NCI-H69 (cell line): ENCODE measurements around the gene ANO10.
"Not testable (repeated sequence)": the region's sequence is repeated elsewhere in the genome, so short reads cannot be mapped to it uniquely, and the experiment has no call there.

ENCODE experiments used
- DNase-seq: peaks from one replicate; lab custom pipeline; 2025; lab: John Stamatoyannopoulos, UW

ANO10 gene, protein sequence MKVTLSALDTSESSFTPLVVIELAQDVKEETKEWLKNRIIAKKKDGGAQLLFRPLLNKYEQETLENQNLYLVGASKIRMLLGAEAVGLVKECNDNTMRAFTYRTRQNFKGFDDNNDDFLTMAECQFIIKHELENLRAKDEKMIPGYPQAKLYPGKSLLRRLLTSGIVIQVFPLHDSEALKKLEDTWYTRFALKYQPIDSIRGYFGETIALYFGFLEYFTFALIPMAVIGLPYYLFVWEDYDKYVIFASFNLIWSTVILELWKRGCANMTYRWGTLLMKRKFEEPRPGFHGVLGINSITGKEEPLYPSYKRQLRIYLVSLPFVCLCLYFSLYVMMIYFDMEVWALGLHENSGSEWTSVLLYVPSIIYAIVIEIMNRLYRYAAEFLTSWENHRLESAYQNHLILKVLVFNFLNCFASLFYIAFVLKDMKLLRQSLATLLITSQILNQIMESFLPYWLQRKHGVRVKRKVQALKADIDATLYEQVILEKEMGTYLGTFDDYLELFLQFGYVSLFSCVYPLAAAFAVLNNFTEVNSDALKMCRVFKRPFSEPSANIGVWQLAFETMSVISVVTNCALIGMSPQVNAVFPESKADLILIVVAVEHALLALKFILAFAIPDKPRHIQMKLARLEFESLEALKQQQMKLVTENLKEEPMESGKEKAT

DNA sequence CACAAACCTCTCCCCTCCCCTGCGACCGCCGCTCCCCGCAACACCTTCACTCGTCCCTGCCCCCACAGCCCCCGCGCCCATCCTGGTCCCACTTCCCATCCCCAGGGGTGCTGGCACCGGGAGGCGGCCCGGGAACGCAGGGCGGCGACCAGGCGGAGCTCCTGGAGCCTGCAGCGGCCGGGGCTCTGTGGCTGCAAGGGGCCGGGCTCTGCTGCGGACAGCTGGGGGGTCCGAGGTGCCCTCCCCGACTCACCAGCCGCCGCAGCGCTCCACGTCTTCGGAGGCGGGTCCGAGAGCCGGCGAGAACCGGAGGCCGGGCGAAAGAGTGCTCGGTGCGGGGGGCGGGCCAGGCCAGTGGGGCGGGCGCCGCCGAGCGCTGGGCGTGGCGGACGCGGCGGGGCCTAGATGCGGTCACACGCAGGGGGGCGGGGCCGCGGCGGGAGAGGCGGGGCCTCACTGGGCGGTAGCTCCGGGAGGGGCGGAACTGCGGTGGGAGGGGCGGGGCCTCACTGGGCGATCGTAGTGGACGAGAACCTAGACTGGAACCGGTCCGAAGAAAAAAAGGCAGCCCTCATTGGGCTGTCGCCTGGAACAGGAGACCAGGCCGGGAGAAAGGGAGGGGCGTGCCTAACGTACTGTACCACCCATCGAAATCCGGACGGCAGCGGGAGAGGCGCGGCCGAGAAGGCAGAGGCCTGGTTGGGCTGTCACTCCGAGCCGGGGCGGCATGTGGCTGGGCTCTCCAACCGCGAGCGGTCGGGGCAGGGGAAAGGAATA is at the start of gene ANO10:
Gene ANO10, minus strand, starts transcription at position 356 of the 777 bp plus-strand sequence. CDS start 16,159 bp downstream, outside the sequence.
- DNase-seq = peak; percentile 92

DNA sequence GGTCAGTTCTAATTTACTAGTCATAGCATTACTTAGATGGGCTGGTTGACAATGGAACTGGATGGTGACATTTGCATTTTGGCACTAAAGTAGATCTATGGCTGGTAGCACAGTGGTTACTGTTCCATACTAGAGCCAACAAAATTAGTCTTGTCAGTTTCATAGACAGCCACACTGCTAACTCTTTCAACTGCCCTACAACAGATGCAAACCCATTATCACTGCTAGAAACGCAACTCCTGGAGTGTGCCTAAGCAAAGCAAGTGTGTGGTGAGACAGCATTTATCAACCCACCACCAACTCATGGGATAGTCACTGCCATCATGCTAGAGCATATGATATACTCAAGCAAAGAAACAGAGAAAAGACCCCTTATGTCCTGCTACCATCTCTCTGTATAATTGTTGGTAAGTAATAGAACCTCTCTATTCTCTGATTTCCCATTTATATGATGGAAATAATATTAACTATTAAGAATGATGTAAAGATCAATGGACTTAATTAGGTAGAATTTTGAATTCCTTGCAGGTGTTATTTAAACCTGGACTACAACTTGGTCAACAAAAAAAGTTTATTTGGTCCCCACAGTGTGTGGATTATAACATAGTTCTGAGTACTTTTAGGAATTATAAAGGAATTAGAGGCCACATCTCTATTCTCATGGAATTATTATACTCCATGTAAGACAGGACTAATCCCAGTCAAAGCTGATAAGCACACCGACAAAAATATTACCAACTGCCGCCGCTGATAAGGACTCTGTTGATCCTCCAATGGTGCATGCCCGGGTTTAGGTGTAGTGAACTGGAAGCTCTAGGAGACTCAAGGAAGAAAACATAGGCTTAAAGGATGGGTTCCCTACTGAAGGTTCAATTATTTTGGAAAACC is 49.1 kb upstream of the ANO10 start:
- DNase-seq = no peak

DNA sequence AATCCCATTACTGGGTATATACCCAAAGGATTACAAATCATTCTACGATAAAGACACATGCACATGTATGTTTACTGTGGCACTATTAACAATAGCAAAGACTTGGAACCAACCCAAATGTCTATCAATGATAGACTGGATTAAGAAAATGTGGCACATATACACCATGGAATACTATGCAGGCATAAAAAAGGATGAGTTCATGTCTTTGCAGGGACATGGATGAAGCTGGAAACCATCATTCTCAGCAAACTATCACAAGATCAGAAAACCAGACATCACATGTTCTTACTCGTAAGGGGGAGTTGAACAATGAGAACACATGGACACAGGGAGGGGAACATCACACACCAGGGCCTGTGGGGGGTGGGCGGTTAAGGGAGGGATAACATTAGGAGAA is 43.2 kb upstream of the ANO10 start:
- DNase-seq = not testable (repeated sequence)

DNA sequence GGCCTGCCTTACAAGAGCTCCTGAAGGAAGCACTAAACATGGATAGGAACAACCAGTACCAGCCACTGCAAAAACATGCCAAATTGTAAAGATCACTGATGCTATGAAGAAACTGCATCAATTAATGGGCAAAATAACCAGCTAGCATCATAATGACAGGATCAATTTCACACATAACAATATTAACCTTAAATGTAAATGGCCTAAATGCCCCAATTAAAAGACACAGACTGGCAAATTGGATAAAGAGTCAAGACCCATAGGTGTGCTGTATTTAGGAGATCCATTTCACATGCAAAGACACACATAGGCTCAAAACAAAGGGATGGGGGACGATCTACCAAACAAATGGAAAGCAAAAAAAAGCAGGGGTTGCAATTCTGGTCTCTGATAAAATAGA is 39.6 kb upstream of the ANO10 start:
- DNase-seq = not testable (repeated sequence)

DNA sequence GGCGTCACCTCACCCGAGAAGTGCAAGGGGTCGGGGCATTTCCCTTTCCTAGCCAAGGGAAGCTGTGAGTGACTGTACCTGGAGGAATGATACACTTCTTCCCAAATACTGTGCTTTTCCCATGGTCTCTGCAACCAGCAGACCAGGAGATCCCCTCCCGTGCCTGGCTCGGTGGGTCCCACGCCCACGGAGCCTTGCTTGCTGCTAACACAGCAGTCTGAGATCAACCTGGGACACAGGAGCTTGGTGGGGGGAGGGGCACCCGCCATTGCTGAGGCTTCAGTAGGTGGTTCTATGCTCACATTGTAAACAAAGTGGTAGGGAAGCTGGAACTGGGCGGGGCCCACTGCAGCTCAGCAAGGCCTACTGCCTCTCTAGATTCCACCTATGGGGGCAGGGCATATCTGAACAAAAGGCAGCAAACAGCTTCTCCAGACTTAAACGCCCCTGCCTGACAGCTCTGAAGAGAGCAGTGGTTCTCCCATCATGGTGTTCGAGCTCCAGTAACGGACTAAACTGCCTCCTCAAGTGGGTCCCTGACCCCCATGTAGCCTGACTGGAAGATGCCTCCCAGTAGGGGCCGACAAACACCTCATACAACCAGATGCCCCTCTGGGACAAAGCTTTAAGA is 37.6 kb upstream of the ANO10 start:
- DNase-seq = no peak

DNA sequence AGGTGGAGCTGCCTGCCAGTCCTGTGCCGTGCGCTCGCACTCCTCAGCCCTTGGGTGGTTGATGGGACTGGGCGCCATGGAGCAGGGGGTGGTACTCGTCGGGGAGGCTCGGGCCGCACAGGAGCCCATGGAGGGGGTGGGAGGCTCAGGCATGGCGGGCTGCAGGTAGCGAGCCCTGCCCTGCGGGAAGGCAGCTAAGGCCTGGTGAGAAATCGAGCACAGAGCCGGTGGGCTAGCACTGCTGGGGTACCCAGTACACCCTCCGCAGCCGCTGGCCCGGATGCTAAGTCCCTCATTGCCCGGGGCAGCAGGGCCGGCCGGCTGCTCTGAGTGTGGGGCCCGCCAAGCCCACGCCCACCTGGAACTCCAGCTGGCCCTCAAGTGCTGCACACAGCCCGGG is 34.6 kb upstream of the ANO10 start:
- not testable (repeated sequence) for DNase-seq

DNA sequence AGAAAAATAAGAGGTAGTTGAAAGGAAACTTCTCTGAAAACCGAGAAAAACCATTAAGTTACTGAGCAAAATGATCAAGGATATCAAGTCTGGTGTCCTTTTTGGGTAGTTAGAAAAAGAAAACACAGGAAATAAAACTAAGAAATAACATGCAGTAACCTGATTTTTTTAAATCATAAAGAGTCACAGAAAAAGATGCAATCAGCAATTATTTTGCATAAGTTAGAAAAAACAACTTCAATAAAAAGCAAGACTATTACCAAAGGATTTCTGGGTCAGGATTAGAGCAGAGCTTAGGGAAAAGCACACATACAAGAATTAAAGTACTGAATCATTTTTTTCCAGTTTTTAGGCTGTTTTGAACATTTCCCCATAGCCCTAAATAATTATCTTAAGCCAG is 28.5 kb upstream of the ANO10 start:
- DNase-seq = no peak

DNA sequence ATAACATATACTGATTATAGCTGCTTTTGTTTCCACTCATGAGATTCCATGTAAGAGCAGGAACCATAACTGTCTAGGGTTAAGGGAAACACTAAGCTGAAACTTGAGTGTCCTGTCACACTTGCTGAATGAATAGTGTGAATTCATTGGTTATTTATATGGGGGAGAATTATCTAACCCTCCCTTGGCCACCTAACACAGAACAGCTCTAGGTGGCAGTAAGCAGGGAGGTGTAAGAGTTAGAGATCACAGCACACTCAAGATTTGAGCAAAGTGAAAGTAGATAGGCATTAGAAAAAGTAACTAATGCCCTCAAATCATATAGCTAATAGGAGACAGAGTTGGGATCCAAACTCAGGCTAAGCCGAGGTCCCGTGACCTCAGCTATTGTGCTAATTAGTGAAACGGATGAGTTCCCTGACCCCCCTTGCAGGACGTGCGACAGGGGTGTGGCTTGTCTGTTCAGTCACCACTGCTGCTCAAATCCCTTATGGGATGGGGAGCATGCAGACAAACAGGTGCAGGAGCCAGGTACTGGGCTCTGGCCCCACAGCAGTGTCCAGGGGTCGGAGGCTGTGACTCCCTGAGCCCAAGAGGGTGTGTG is 27.7 kb upstream of the ANO10 start:
- DNase-seq = no peak

DNA sequence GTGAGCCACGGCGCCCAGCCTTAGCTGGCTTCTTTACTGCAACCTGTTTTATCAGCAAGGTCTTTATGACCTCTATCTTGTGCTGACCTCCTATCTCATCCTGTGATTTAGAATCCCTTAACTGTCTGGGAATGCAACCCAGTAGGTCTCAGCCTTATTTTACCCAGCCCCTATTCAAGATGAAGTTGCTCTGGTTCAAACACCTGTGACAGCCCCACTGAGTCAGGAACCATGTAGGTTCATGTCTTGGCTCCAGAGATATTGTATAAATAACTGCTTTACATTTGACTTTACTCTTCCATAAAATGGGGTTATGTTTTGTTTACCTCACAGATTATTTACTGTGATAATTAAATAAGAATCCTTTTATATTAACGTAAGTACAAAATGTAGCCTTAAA is 27.1 kb upstream of the ANO10 start:
- no peak for DNase-seq

DNA sequence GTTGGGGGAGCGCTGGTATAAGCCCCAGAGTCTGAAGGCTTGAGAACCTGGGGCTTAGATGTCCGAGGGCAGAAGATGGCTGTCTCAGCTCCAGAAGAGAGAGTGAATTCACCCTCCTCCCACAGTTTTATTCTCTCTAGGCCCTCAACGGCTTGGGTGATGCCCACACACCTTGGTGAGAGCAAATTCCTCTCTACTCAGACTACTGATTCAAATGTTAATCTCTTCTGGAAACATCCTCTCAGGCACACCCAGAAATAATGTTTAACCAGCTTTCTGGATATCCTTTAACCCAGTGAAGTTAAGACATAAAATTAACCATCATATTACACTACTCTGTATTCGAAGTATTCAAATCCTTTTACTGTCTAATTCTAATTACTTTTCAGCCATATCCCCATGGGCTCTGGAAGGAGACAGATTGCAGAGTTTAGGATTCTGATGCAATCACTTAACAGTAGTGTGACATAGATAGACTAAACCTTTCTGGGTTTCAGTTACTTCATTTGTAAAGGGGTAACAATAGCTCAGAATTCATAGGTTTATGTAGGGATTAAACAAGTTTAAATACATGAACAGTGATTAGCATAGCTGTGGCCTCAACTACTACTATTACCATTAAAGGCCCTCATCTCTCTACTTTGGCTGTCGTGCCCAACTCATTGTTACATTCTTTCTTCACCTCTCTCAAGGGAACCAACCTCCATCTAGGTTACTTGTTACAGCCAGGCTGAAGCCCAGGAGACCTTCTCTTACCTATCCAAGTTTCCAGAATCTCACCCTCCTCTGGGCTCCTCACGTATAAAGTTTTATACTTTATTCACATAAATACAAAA is 25.7 kb upstream of the ANO10 start:
- no peak for DNase-seq

DNA sequence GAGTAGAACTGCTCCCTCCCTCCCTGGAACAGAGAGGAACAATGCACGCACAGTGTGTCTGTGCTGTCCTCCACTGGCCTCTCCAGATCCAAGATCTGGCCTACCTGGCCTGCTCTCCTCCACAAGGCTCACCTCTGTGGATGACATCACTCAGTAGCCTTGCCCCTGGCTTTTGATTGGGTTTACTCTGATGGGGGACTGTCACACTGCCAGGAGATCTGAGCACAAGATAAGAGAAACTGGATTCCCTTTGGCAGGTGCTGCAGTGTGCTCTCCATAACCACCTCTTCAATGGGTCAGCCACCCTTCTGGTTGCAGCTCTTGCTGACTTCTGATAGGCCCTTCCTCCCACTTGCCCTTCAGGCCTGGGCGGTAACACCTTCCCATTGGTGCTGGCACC is 22.6 kb upstream of the ANO10 start:
- DNase-seq = no peak

DNA sequence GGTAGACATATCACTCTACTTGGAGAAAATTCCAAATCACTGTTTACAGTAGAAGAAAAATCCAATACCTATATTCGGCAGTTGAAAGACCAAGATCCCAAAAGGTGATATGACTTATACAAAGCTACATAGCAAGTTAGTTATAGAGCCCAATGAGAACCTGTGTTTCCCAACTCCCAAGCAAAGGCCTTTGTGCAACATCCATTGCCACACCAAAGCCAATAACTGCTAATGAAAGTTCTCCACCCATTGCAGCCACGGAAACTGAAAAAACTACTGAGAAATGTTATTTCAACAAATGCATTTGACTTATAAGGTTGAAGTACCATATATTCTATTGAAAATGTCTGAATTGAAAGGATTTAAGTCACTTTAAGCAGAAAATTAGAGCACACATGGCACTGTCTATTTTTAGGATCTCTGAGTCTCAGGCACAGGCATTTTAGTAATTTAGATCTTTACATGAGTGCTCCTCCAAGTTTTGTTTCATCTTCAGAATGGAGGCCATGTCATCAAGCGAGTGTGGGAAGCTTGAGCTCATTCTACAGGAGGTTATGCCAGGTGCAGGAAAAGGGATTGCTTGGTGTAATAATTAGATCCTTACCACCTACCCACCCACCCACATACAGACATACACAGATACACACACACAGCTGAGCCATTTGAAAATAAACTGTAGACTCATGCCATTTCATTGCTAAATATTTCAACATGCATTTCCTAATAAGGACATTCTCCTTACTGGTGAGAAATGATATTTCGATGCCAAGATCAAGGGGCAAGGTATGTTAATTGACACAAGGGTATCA is 19.7 kb upstream of the ANO10 start:
- DNase-seq = no peak

DNA sequence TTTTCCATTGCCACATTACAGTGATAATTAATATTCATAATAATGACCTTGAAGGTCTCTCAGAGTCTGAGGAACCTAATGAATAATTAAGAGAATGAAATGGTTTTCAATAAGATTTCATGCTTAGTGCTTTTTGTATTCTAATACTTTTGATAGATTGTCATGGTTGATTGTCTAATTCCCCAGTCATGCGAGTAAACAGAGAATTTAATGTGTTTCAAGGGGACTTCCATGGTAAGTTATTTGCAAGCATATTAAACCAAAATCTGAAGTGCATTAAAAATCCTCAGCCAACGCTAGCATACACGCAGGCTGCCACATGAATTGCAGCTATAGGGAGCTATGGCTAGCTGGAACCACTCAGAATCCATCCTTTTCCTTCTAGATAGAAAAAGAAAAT is 18.9 kb upstream of the ANO10 start:
- no peak for DNase-seq

DNA sequence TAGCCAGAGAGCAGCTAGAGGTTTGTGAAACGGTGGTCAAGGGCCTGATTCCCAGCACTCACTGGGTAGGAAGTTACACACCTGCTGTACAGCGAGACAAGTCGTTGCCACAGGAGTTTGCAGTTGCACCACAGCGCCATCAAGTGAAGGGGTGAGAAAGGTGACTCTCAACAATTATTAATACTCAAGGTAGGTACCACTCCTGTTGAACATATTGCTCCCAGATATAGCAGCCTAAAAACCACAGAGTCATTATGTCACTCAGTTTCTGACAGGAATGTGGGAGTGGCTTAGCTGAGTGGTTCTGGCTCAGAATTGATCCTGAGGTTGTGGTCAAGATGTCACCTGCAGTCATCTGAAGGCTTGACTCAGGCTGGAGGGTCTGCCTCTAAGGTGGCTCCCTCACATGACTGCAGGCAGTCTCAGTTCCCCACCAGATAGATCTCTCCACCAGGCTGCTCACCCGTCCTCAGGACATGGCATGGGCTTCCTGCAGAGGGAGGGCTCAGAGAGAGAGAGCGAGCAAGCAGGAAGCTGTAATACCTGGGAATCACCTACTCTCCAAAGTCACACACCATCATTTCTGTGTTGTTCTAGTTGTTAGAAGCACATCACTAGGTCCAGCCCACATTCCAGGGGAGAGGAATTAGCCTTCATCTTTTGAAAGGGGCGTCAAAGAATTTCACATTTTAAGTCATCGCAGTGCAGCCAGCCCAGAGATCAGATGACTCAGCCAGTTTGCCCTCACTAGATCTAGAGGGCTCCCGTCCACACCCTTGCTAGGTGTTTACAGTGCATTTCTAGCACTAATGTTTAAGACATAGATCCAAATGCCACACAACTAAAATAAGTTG is 17.0 kb upstream of the ANO10 start:
- DNase-seq = peak; percentile 13

DNA sequence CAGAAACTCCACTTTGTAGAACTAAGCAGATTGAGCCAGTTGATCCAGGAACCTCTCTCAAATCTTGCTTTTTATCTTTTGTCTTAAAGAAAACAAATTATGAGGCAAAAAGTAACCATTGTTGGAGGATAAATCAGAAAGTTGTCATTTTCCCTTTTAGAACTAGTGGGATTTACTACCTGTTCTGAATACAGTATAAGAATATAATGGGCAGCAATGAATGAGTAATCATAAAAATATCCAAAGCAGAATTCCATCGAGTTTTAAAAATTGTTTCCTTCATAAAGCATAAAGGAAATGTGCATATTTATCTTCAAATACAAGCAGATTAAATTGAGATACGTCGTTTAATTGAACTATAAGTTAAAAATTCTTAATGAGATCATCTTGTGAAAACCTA is 15.9 kb upstream of the ANO10 start:
- no peak for DNase-seq

DNA sequence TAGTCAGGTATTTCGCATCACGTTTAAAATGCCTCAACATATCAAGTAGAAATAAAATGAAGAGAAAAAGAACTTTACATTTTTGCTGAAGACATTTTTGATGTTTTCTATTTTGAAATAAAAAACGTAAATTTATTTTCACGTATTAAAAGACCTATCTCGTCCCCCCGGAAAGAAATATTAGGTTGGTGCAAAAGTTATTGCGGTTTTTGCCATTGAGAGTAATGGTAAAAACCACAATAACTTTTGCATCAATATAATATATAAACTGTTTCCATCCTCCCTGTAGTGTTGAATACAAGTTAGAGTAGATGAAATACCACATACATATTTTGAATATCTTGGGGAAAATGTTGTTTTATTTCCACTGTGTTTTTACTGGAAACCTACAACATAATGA is 11.2 kb upstream of the ANO10 start:
- DNase-seq = no peak

DNA sequence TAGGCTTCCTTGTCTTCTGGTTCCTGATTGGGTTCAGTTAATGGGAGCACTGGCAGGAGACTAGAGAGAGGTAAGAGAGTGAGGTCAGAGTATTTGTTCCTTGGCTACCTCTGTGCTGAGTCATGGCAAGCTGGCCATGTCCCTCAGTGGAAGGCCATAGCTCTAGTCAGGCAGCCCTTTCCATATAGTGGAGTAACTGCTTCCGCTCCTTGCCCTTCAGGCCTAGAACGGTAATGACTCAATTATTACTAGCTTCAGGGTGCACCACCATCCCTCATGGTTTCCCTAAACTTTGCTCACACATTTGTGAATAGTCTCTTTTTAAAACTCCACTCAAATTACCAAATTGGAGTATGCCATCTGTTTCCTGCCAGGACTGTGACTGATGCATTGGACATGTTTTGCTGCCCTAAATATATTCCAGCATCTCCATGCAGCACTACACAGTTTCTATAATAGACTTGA is 10.5 kb upstream of the ANO10 start:
- DNase-seq = no peak

DNA sequence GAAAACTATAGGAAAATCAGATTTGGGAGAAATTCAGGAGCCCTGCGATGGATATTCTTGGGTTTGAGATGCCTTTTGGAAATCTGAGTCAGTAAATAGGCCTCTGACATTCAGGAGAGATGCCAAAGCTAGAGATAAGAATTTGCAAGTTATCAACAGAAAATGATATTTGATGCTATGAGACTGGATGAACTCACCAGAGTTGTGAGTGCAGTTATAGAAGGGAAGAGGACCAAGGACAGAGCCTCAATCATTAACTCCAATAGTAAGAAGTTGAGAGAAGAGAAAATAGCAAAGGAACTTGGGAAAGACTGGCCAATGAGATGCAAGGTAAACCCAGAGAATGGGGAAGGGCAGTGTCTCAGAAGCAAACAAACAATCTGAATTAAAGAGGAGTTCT is 7.9 kb upstream of the ANO10 start:
- no peak for DNase-seq
